ENCODE results near the gene DYNC1LI2. TPM values are rescaled to one million over a fixed set of nuclear protein-coding genes. Genes with fewer than 3 reads are reported as not detected.

The DYNC1LI2 gene
- total RNA-seq, 1 experiment from 2014 or later: 94.2 TPM

- H3T11ph ChIP-seq (ENCODE audit: low read length): no peak overlapping the region
- H2AK5ac ChIP-seq (ENCODE audit: insufficient read length, low read length): no peak overlapping the region
- no peak overlapping the region for H4K8ac ChIP-seq (replicated peaks; ENCODE audit: insufficient read length, low read depth, low read length)
- WGBS (ENCODE audit: extremely low coverage, insufficient read length, low lambda C conversion rate): no CpG with 5 or more reads among the region's 2 CpGs
- TF ChIP-seq, protein P1, sequence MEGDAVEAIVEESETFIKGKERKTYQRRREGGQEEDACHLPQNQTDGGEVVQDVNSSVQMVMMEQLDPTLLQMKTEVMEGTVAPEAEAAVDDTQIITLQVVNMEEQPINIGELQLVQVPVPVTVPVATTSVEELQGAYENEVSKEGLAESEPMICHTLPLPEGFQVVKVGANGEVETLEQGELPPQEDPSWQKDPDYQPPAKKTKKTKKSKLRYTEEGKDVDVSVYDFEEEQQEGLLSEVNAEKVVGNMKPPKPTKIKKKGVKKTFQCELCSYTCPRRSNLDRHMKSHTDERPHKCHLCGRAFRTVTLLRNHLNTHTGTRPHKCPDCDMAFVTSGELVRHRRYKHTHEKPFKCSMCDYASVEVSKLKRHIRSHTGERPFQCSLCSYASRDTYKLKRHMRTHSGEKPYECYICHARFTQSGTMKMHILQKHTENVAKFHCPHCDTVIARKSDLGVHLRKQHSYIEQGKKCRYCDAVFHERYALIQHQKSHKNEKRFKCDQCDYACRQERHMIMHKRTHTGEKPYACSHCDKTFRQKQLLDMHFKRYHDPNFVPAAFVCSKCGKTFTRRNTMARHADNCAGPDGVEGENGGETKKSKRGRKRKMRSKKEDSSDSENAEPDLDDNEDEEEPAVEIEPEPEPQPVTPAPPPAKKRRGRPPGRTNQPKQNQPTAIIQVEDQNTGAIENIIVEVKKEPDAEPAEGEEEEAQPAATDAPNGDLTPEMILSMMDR (conservative IDR thresholded peaks at IDR 0.05): no peak
- no peak overlapping the region for H2BK20ac ChIP-seq (ENCODE audit: low read depth, low read length, poor library complexity, severe bottlenecking)
- Mint-ChIP-seq H3K4me3 (no peak overlapping the region), H3K27ac (no peak overlapping the region), H3K9me3 (no peaks in the 10 kb centered on the region), H3K36me3 (ENCODE audit: insufficient read depth in 1 of 3, low read depth in 3 of 3) (peaks cover 18 to 30% (median 29%) of the 10 kb centered on the region in 3 experiments), H3K4me1 (peaks cover 23 to 28% of the 10 kb centered on the region in 2 experiments), H3K27me3 (ENCODE audit: low read depth) (peaks cover 13% of the 10 kb centered on the region)
- no peak for DNase-seq
- no peak overlapping the region for H2BK15ac ChIP-seq (ENCODE audit: low read depth, low read length)
- H3K4me2 ChIP-seq (ENCODE audit: insufficient read depth, insufficient read length, low read length): no peak overlapping the region
- no peak overlapping the region for H2BK120ac ChIP-seq (ENCODE audit: low read depth, low read length, poor library complexity, severe bottlenecking)
- no peak overlapping the region for H2BK5ac ChIP-seq (ENCODE audit: insufficient read length, low read length)
- H3K9ac ChIP-seq (ENCODE audit: extremely low read depth, insufficient read length, low read length): no peak overlapping the region
- H3K79me1 ChIP-seq (ENCODE audit: insufficient read depth, low read depth, low read length, poor library complexity, severe bottlenecking): peaks cover 17% of the 10 kb centered on the region
- peaks cover 18% of the 10 kb centered on the region for H3K79me2 ChIP-seq (ENCODE audit: insufficient read depth, low read length)
- peaks cover 5% of the 10 kb centered on the region for H4K20me1 ChIP-seq (ENCODE audit: control insufficient read depth, insufficient read depth, insufficient read length)
- no peak overlapping the region for H3K23ac ChIP-seq (ENCODE audit: insufficient read length, low read depth, low read length)
- H2AFZ ChIP-seq (ENCODE audit: low read length): no peak overlapping the region
- H4K5ac ChIP-seq (ENCODE audit: insufficient read length, low read depth, low read length): no peak overlapping the region
- H3K4ac ChIP-seq (ENCODE audit: low read depth, low read length): no peak overlapping the region
- H3K27ac ChIP-seq (ENCODE audit: insufficient read length, low read depth, low read length): no peak overlapping the region
- no peaks in the 10 kb centered on the region for H3K27me3 ChIP-seq (ENCODE audit: insufficient read depth, low read length)
- H3K14ac ChIP-seq (ENCODE audit: insufficient read depth, low read length): no peak overlapping the region
- H2BK12ac ChIP-seq (ENCODE audit: insufficient read length, low read depth, low read length): no peak overlapping the region
- no peaks in the 10 kb centered on the region; the same call in 1 of the 2 replicates for H3K4me1 ChIP-seq (ENCODE audit: insufficient read depth, low read length)
- H4K91ac ChIP-seq (ENCODE audit: insufficient read length, low read depth, low read length): no peak overlapping the region
- H3K9me3 ChIP-seq (ENCODE audit: control insufficient read depth, low read depth, low read length): no peaks in the 10 kb centered on the region
- no peak overlapping the region for H3K56ac ChIP-seq (ENCODE audit: insufficient read length, low read depth, low read length)
- peaks cover 8% of the 10 kb centered on the region for H3K23me2 ChIP-seq (ENCODE audit: insufficient read length, low read depth, low read length, poor library complexity, severe bottlenecking)
- H3K18ac ChIP-seq (ENCODE audit: insufficient read length, low read depth, low read length): no peak overlapping the region
These were observed 1.5 kb upstream of the DYNC1LI2 start for GRCh38 chr16:66752958-66753357.
